OCI-M2 (cell line): ENCODE measurements around the gene JAK2.
"Not testable (repeated sequence)": the region's sequence is repeated elsewhere in the genome, so short reads cannot be mapped to it uniquely, and the experiment has no call there.

ENCODE experiments used
- DNase-seq: peaks from one replicate; lab custom pipeline; 2025; ENCODE audit not compliant: unreplicated experiment; lab: John Stamatoyannopoulos, UW

The JAK2 gene

DNA sequence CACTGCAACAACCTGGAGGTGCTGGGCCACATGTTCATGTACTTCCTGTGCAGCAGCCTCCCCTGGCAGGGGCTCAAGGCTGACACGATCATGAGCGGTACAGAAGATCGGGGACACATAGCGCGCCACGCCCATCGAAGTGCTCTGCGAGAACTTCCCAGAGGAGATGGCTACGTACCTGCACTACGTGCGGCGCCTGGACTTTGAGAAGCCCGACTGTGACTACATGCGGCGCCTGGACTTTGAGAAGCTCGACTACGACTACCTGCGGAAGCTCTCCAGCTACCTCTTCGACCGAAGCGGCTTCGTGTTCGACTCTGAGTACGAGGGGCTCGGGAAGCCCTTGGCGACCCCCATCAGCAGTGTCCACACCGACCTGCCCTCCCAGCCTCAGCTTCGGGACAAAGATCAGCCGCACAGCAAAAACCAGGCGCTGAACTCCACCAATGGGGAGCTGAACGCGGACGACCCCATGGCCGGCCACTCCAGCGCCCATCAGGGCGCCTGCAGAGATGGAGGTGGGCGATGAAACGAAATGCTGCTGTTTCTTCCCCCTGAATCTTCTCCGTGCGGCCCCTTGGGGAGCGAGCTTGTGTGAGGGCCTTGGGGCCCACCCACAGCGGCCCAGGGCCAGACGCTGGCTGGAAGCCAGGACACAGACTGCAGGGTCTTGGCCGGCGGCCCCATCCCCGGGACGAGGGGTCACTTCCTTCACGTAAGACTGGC is 56.5 kb downstream of the JAK2 start:
- DNase-seq: no peak

DNA sequence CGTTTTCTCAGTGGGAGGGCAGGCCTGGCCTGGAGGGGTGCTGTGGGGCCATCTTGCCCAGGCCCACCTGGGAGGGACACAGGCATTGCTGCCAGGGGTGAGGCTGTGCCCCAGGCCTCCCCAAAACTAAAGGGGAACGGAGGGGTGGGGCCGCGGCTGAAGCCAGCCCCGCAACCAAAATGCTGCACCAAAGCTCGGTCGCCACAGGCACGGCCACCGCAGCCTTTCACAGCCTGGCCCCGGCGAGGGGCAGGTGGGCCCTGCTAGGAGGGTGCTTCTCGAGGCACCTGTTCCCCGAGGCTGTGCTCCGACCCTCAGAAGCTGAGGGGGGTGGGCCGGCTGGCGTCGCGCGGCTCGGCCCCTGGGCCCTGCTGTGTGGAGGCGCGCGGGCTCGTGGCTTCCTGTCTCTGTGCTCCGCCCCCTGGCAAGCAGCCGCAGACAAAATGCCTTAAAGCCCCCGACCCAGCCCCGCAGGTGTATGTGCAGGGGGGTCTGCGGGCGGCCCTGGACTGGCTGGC is 57.6 kb downstream of the JAK2 start:
- no peak for DNase-seq

DNA sequence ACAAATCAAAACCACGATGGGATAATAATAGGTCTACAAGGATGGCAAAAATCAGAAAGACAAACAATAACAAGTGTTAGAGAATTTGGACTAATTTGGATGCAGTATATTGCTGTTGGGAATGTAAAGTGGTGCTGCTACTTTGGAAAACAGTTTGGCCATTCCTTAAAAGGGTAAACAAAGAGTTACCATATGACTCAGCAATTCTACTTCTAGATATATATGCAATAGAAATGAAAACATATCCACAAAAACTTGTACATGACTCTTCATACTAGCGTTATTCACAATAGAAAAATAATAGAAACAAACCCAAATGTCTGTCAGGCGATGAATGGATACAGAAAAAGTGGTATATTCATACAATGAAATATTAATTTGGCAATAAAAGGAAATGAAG is 58.3 kb downstream of the JAK2 start:
- no peak for DNase-seq

DNA sequence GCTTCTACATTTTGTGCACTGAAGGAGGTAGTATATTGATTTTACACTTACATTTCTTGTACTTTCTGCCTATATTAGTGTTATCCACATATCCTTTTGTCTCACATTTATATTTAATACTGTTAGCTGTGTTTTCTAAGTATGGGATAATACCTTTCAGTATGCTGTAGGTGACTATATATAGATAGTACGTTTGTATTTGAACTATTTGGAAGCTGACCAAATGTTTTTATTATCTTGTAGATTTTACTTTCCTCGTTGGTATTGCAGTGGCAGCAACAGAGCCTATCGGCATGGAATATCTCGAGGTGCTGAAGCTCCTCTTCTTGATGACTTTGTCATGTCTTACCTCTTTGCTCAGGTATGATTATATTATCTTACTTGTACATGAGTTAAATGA is 59.1 kb downstream of the JAK2 start:
- DNase-seq: no peak

DNA sequence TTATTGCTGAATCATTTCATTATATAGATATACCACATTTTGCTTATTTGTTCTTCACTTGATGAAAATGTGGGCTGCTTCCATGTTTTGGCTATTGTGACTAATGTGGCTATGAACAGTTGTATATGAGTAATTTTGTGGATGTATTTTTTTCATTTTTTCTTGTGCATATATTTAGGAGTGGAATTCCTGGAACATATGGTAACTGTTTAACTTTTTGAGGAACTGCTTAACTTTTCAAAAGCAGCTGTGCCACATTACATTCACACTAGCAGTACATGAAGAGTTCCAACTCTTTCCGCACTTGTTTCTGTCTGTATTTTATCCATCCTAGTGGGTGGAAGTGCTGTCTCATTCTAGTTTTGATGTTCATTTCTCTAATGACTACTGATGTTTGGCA is 67.8 kb downstream of the JAK2 start:
- DNase-seq: no peak

DNA sequence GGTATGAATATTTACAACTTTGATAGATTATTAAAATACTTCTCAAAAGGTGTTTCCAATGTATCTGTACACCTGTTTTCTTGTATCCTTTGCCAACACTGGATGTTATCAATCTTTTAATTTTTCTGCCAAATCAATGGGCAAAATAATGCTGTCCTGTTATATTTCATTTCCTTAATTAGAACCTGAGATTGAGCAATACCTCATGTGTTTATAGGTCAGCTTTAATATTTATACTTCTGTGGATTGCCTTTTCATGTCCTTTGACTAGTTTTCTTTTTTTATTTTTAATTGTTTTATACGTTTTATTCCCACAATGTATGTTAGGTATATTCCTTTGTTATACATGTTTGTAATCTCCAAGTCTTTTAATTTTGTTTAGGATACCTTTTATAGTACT is 77.6 kb downstream of the JAK2 start:
- DNase-seq: no peak

DNA sequence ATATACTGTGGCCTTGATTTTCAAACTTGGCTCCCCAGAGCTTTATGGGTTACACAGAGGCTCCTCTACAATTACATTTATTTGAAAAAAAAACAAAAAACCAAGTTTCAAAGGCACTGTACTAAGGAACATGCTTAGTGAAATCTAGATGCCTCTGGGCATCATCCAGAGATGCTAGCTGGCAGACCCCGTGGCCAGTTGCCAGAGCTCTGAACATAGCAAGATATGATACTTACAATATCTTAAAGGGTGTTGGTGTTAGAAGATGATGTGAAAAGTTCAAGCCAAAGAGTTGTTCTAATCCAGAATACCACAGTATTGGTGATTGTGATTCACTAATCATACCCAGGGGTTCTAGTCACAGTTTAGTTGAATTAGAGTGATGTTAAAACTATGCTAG is 87.8 kb downstream of the JAK2 start:
- DNase-seq: no peak

DNA sequence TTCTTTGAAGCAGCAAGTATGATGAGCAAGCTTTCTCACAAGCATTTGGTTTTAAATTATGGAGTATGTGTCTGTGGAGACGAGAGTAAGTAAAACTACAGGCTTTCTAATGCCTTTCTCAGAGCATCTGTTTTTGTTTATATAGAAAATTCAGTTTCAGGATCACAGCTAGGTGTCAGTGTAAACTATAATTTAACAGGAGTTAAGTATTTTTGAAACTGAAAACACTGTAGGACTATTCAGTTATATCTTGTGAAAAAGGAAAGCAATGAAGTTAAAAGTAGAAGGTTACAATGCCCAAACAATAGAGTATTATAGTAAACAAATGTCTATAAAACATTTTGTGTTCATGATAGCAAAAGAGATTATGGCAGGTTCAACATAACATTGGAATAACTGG is 88.6 kb downstream of the JAK2 start:
- no peak for DNase-seq

DNA sequence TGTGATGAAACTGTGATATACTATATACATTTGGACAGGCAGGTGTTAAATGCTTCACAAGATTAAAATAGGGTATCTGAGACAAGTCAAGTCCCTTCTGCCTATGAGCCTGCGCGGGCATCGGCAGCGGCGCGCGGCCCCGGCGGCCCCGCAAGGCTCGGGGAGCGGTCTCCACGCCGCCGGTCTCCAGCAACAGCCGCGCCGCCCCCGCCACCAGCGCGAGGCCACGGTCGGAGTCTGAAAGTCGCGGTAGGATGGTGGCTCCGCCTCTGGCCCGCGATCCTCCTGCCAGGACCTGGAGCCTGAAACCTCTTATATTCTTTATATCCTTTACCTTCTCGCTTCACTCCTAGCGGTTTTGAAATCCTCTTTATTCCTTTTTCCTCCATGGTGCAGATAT is 100.9 kb downstream of the JAK2 start:
- no peak for DNase-seq

DNA sequence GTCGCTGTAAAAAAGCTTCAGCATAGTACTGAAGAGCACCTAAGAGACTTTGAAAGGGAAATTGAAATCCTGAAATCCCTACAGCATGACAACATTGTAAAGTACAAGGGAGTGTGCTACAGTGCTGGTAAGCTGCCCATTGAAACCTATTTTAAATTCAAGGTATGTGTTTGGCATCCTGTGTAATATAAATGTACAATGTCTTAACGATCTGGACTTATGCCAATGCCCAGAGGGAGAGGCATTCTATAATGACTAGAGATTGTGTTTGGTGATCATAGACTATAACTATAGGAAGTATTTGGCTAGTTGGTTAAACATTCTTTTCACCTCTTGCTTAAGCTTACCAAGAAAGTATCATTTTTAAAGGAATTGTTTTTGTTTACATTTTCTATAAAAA is 104.7 kb downstream of the JAK2 start:
- no peak for DNase-seq

DNA sequence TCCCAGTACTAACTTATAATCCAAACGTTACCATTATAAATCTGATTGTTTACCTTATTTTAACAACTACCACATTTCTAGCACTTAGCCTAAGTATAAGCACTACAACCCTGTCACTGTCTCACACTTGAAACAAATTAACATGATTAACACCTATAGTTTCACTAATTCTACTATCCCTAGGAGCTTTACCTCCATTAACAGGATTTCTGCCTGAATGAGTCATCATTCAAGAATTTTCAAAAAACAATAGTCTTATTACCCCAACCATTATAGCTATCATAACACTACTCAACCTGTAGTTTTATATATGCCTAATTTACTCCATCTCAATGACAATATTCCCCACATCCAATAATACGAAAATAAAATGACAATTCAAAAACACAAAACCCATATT is 110.7 kb downstream of the JAK2 start:
- no peak for DNase-seq

DNA sequence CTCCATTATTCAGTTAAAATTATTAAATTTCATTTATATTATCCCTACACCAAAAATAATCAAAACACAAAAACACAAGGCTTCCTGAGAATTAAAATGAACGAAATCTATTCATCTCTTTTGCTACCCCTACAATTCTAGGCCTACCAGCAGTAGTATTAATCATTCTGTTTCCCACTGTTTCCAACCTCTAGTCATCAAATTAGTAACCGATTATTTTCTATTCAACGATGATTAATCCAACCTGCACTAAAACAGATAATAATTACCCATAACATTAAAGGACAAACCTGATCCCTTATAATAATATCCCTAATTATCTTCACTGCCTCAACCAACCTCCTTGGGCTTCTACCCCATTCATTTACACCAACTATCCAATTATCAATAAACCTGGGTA is 114.4 kb downstream of the JAK2 start:
- no peak for DNase-seq

DNA sequence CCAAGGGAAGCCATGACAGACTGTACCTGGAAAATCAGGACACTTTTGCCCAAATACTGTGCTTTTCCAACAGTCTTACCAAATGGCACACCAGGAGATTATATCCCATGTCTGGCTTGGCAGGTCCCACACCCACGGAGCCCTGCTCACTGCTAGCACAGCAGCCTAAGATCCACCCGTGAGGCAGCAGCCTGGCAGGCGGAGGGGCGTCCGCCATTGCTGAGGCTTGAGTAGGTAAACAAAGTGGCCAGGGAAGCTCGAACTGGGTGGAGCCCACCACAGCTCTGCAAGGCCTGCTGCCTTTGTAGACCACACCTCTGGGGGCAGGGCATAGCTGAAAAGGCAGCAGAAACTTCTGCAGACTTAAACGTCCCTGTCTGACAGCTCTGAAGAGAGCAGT is 116.1 kb downstream of the JAK2 start:
- not testable (repeated sequence) for DNase-seq

DNA sequence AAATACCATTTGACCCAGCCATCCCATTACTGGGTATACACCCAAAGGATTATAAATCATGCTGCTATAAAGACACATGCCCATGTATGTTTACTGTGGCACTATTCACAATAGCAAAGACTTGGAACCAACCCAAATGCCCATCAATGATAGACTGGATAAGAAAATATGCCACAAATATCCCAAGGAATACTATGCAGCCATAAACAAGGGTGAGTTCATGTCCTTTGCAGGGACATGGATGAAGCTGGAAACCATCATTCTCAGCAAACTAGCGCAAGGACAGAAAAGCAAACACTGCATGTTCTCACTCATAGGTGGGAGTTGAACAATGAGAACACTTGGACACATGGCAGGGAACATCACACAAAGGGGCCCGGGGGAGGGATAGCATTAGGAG is 121.4 kb downstream of the JAK2 start:
- DNase-seq: not testable (repeated sequence)

DNA sequence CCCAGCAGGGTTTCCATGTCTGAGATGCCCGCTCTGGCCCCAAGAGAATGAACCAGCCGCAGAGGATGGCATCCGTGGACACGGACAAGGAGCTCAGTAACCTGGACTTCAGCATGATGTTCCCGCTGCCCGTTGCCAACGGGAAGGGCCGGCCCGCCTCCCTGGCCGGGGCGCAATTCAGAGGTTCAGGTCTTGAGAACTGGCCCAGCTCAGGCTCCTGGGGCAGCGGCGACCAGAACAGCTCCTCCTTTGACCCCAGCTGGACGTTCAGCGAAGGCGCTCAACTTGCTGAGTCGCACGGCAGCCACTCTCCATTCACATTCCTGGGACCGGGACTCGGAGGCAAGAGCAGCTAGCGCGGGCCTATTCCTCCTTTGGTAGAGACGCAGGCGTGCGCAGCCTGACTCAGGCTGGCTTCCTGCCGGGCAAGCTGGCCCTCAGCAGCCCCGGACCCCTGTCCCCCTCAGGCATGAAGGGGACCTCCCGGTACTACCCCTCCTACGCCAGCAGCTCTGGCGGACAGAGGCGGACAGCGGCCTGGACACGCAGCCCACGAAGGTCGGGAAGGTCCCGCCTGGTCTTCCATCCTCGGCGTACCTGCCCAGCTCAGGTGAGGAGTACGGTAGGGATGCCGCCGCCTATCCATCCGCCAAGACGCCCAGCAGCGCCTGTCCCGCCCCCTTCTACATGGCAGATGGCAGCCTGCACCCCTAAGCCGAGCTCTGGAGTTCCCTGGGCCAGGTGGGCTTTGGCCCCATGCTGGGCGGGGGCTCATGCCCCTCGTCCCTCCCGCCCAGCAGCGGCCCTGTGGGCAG is 126.0 kb downstream of the JAK2 start:
- no peak for DNase-seq

DNA sequence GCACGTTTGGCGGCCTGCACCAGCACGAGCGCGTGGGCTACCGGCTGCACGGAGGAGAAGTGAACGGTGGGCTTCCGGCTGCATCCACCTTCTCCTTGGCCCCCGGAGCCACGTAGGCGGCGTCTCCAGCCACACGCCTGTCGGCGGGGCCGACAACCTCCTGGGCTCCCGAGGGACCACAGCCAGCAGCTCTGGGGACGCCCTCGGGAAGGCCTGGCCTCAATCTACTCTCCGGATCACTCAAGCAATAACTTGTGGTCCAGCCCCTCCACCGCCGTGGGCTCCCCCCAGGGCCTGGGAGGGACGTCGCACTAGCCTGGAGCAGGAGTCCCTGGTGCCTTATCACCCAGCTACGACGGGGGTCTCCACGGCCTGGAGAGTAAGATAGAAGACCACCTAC is 126.6 kb downstream of the JAK2 start:
- no peak for DNase-seq

DNA sequence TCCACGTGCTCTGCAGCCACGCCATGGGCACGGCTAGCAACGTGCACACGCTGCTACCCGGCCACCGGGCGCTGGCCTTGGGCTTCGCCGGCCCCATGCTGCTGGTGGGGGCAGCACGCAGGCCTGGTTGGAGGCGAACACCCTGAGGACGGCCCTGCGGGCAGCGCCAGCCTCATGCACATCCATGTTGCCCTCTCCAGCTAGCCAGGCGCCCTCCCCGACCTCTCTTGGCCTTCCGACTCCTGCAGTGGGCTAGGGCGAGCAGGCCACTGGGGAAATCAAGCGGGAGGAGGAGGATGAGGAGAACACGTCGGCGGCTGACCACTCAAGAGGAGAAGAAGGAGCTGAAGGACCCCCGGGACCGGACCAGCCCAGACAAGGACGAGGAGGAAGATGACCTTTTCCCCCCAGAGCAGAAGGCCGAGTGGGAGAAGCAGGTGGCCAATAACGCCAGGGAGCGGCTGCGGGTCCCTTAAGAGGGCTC is 127.1 kb downstream of the JAK2 start:
- DNase-seq: no peak

DNA sequence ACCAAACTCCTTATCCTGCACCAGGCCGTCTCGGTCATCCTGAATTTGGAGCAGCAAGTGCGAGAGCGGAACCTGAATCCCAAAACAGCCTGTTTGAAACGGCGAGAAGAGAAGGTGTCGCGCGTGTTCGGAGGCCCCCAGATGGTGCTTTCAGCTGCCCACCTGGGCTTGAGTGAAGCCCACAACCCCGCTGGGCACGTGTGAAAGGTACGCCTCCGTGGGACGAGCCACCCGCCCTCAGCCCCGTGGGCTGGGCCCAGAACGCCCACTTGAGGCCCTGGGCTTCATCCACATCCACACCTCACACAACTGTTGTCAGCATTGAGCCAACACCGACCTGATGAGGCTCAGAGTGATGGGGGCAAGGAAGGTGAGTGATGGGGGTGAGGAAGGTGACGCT is 127.6 kb downstream of the JAK2 start:
- DNase-seq: no peak

DNA sequence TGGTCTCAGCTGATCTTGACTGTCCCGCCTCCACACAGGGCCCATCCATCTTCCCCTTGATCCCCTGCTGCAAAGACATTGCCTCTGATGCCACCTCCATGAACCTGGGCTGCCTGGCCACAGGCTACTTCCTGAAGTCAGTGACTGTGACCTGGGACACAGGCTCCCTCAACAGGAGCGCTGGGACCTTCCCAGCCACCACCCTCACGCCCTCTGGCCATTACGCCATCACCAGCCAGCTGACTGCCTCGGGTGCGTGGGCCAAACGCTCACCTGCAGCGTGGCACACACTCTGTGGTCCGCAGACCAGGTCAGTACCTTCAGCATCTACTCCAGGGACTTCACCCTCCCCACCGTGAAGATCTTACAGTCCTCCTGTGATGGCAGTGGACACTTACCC is 128.5 kb downstream of the JAK2 start:
- DNase-seq: no peak

DNA sequence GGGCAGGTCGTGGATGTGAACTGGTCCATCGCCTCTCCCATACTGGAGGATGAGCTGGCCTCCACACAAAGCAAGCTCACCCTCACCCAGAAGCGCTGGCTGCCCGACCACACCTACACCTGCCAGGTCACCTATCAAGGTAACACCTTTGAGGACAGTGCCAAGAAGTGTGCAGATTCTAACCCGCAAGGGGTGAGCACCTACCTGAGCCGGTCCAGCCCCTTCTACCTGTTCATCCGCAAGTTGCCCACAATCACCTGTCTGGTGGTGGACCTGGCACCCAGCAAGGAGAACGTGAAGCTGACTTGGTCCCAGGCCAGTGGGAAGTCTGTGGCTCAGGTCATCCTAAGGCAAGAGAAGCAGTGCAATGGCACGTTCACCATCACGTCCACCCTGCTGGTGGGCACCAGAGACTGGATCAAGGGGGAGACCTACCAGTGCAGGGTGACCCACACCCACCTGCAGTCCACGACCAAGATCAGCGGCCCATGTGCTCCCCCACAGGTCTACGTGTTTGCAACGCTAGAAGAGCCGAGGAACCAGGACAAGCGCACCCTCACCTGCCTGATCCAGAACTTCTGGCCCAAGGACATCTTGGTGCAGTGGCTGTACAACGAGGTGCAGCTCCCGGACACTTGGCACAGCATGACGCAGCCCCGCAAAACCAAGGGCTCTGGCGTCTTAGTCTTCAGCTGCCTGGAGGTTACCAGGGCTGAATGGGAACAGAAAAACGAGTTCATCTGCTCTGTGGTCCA is 129.1 kb downstream of the JAK2 start:
- no peak for DNase-seq

DNA sequence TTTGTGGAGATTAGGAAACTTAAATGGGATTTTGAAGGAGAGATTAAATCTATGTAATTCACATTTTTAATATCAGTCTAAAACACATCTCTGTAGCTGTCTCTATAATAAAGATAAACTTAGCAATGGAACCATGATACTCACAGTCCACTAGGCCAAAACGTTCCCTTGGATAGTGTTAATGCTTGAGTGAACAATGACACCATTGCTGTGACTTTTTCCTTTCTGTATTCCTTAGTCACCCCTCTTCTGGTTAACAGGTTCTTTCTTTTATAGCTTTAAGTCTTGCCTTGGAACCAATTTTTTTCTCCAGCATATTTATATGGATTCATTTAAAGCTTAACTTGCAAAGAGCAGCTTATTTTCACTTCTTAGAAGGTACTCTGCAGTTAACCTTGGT is 137.0 kb downstream of the JAK2 start:
- no peak for DNase-seq

DNA sequence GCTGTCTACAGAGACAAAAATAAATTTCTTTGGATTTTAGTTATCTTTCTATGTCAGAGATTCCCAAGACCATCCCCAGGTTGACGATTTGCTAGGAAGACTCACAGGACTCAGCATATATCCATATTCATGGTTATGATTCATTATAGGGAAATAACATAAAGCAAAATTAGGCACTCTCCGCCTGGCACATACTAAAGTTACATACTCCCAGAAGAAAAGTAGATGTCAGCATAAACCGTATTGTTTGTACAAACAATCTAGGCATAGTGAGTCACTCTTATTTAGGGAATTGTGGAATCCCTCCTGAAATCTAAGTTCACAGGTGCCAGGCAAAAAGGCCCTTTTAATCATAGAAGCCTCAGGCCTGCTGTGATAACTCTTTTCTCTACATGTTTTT is 137.4 kb downstream of the JAK2 start:
- DNase-seq: no peak
